Anterior cingulate cortex (tissue), 58 donors: ENCODE results near the gene MRTO4.

Source experiments
- DNase-seq, 58 donors: peaks; one replicate each; lab custom pipeline; 2025; lab: John Stamatoyannopoulos, UW

The MRTO4 gene

DNA sequence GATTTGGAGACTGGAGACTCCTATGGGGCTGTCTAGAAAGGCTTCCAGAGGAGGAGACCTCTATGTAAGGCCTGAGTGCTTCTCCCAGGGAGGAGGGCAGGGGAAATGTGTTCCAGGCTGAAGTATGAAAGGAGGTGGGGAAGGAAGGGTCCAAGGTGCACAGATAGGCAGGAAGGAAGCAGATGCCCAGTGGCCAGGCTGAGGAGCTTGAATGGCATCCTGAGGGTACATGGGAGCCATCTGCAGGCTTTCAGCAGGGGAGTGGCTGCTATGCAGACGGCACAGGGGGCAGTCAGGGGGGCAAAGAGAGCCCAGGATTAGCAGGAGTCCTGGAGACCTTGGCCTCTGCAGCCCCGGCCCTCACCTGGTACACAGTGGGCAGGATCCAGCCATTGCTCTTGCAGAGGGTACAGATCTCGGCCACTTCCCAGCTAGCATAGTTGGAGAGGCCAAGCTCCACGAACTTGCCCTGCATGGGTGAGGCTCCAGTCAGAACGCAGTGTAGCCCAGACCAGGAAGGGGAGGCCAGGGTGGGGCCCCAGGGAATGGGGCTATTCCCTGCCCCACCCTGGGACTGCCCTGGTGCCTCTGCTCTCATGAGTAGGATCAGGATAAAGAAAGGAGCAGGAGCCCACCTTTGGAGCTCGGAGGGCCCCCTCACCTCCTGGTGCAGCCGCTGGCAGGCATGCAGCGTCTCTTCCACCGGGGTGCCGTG is 56.3 kb downstream of the MRTO4 start:
- DNase-seq = no peak

DNA sequence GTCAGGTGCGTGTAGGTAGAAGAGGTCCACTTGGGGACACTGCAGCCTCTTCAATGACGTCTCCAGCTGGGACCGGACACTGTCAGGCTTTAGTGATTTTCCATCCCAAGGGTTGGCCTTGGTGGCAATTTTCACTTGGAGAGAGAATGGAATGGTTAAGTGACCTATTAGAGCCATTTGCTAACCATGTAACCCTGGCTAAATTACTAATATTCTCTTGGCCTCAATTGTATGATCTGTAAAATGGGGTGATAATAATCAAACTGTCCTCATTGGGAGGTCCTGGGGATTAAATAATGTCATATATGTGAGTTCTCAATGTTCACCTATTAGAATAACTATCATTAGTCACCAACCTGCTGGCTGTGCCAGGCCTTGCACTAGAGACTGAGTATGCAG is 56.9 kb downstream of the MRTO4 start:
- DNase-seq = no peak

DNA sequence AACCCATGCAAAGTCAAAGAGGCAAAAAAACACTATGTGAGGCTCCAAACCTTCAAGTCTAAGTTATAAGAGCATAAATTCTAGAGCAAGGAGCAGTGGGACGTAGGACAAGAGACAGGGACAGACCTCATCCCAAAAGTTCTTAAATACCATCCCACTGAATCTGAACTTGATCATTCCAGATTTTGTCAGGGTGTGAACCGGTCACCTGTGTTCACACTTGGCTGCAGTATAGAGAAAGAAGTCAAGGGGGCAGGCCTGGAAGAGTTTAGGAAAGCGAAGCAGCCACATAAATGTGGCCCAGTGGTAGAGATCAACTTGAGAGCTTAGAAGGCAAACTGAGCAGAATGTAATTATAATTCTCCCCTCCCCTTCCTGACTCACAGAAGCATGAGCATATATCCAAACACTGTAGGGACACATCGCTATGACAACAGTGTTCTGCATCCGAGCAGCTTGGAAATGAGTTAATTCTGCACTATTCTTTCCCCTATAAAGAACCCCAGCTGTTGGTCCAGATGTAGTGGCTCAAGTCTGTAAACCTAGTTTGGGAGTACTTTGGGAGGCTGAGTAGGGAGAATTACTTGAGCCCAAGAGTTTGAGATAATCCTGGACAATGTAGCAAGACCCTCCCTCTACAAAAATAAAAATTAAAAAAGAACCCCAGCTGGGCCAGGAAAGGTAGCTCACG is 57.7 kb downstream of the MRTO4 start:
- no peak for DNase-seq
